22Rv1 (cell line): ENCODE data around the gene SKIDA1.

Experiments
- H3K27ac ChIP-seq: fragments of 450-650 bp; 2 replicates; pipeline ENCODE4 v1.5.1; 2017
- CTCF ChIP-seq: fragments of 450-650 bp; IDR thresholded peaks from 2 replicates; pipeline ENCODE4 v1.5.1; 2017; ENCODE audit warnings: mild to moderate bottlenecking
- ZFX ChIP-seq: fragments of 450-650 bp; IDR thresholded peaks from 2 replicates; pipeline ENCODE4 v1.6.1; 2017; ENCODE audit warnings: antibody characterized with exemption, borderline replicate concordance

SKIDA1 gene

GRCh38 chr10:21514129-21514817 lies 11.2 kb downstream of the SKIDA1 start:
- no peak for TF ChIP-seq ZFX
- no peak for TF ChIP-seq CTCF
- H3K27ac ChIP-seq = no peak overlapping the region

GRCh38 chr10:21513405-21513788 lies 12.1 kb downstream of the SKIDA1 start:
- TF ChIP-seq CTCF (no peak), ZFX (no peak)
- H3K27ac ChIP-seq = no peak overlapping the region

DNA sequence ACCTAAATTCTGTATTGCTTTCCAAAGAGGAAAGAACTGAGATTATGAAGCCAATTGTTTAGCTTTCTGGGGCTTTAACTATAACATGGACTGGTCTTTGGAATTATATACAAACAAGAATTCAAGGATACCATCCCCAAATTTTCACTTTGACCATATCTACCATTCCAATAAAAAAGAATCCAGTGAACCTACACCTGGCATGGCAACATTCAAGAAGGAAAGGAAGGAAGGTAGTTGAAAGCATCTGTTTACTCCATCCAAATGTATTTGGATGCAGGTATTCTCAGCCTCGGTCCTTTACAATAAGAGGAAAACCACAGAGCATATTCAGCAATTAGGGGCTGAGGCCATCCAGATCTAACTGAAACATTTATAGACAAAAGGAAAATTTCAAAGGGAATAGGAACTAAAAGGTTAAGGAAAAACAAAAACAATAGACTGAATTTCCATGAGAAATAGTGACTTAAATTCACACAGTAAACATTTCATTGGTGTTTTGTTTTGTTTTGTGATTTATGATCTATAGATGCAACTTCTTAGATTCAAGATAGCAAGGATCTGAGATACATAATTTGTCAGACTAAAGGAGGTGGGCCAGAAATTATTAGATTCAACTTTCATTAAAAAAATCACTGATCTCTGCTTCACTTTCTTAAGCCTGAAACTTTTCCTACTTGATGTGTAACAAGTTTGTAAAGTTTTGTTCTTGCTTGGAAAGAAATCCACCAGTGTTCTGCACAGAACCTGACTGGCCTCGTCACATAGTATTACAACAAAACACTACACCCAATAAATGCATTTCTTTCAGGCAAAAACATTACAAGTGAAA lies 12.7 kb downstream of the SKIDA1 start:
- TF ChIP-seq CTCF (no peak), ZFX (no peak)
- no peak overlapping the region for H3K27ac ChIP-seq

DNA sequence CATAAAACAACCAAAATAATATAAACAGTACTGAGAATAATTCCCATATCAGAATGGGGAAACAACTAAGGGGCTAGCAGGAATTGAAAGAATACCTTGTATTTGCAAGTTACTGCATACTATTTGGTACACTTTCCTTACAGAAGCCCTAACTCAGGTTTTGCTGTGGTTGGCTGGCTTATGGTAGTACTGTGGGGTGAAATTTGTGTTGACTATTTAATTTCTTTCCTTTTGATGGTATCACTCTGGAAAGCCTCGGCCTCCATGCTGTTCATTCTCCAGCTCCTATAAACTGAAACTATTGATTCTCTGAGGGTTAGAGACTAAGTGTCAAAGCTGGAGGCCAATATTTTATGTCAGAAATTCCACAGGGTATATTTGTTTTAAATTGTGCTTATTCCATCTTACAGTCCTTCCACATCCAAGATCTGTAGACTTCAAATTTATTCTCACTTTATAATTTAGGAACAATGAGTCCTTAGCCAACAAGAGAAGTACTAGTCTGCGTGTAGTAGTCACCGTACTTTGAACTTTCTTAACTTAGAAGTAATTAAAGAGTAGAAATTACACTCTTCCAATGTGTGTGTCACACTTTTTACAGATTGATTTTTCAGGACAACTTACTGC lies 13.4 kb downstream of the SKIDA1 start:
- H3K27ac ChIP-seq = no peak overlapping the region
- TF ChIP-seq CTCF (no peak), ZFX (no peak)

DNA sequence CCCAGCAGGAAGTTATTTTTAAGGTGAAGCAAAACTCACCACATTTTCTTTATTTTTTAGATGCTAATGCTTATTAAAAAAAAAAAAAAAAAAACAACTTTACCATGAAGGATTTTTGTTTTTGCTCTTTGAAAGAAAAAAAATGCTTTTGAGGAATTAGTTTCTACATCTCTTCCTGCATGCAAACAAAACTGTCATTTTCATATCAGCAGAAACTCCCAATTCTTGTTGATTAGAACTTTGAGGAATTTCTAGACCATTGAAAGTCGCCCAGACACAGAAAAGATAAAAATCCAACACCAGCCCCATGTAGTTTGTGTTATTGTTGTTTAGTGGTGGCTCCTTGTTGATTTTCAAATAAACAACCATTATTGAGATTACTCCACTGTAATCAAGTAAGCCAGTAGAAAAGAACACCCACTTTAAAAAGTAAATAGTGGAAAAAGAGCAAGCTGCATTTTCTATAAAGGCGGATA lies 14.3 kb downstream of the SKIDA1 start:
- TF ChIP-seq CTCF (no peak), ZFX (no peak)
- H3K27ac ChIP-seq = no peak overlapping the region

DNA sequence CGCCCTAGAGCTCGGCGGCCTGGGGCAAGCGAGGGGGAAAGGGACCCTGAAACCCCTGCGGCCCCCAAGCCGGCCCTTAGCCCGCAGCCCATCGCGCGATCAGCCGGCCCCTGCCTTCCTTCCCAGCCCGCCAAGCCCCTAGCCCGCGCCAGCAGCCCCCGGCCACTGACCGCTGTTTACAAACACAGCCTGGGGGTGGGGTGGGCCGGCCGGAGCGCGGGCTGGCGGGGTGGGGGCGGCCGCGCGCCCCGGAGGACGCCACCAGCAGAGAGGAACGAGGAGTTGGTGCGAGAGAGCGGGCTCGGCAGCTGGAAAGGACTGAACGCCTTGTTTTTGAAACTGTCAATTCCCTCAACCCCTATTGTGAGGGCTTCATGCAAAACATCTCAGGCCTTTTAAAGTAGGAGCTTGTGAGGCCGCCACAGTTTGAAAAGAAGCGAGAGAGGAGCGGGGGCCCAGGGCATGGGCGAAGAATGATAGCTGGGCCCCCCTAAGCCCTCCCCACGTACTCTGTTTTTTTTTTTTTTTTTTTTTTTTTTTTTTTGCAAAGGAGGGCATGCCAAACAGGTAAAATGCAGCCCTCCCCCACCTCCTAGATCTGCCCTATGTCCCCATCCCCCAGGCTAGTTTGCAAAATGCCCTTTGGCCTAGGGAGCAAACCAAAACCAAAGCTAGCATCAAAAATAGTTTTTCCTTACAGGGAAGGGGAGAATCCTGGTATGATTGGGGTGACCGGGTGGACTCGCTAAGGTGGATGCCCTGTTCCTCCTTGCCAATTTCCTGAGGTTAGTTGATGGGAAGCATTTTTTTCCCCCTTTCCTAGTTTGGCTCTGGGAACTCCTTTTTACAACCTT lies 15.0 kb downstream of the SKIDA1 start:
- no peak overlapping the region for H3K27ac ChIP-seq
- no peak for TF ChIP-seq ZFX
- TF ChIP-seq CTCF = no peak
